IMR-90 (cell line): ENCODE data around the gene PLCL2. TPM values are rescaled to one million over a fixed set of nuclear protein-coding genes. Genes with fewer than 3 reads are reported as not detected.

Source experiments
- ATAC-seq: fragments of 200-7000 bp; cut with Tn5 transposase; 2 replicates; pipeline ENCODE4 v1.9.1; 2020; ENCODE audit warnings: low read depth, mild to moderate bottlenecking, moderate library complexity
- BruUV-seq: library from RNA; stranded (reverse); fragments of 400-500 nt; replicated peaks from 2 replicates; lab custom pipeline; 2021; lab: Mats Ljungman, UMichigan
- CTCF ChIA-PET: fragments of 300-600 bp; formaldehyde crosslinking; extraction: SDS; loops from one replicate; lab custom pipeline; 2021; ENCODE audit warnings: antibody characterized with exemption; lab: Yijun Ruan, JAX
- POLR2A ChIA-PET: fragments of 300-600 bp; sonication (Branson Sonifier 250); formaldehyde crosslinking; loops from one replicate; lab custom pipeline; 2022; ENCODE audit warnings: antibody characterized with exemption; ENCODE audit not compliant: unreplicated experiment; lab: Charles Lee
- DNase-seq: peaks from one replicate; pipeline ENCODE4 v3.0.0; 2013
- H2AFZ ChIP-seq: replicated peaks from 2 replicates; pipeline ENCODE3; 2013; ENCODE audit warnings: low read length, mild to moderate bottlenecking; ENCODE audit not compliant: poor library complexity
- H2AK5ac ChIP-seq: 2 replicates; pipeline ENCODE4 v1.6.1; 2013; ENCODE audit warnings: low read depth, low read length, inconsistent platforms
- H2AK9ac ChIP-seq: replicated peaks from 2 replicates; pipeline ENCODE3; 2013; ENCODE audit warnings: mild to moderate bottlenecking, low read depth, low read length, moderate library complexity; ENCODE audit not compliant: poor library complexity
- H2BK120ac ChIP-seq: 2 replicates; pipeline ENCODE4 v1.6.1; 2013; ENCODE audit warnings: low read depth, low read length, inconsistent platforms
- H2BK15ac ChIP-seq: 3 replicates; pipeline ENCODE4 v1.6.1; 2013; ENCODE audit warnings: low read depth, low read length, inconsistent platforms
- H2BK20ac ChIP-seq: 2 replicates; pipeline ENCODE4 v1.6.1; 2013; ENCODE audit warnings: low read depth, mild to moderate bottlenecking, inconsistent platforms, low read length, moderate library complexity
- H2BK5ac ChIP-seq: 2 replicates; pipeline ENCODE4 v1.6.1; 2013; ENCODE audit warnings: mild to moderate bottlenecking, low read depth, low read length, inconsistent platforms; ENCODE audit not compliant: poor library complexity, severe bottlenecking
- H3K14ac ChIP-seq: replicated peaks from 2 replicates; pipeline ENCODE4 v1.6.1; 2013; ENCODE audit warnings: low read depth, low read length, inconsistent platforms
- H3K18ac ChIP-seq: 2 replicates; pipeline ENCODE4 v1.6.1; 2013; ENCODE audit warnings: low read depth, low read length, control low read depth
- H3K23ac ChIP-seq: 2 replicates; pipeline ENCODE4 v1.6.1; 2013; ENCODE audit warnings: low read depth, low read length, inconsistent platforms
- H3K27ac ChIP-seq: 2 replicates; pipeline ENCODE4 v1.5.1; 2013; ENCODE audit warnings: mild to moderate bottlenecking, control low read depth, low read length; ENCODE audit not compliant: insufficient read depth
- H3K27me3 ChIP-seq: 2 replicates; pipeline ENCODE4 v1.6.1; 2013; ENCODE audit warnings: low read length; ENCODE audit not compliant: control insufficient read depth, insufficient read depth
- H3K36me3 ChIP-seq: 2 replicates; pipeline ENCODE4 v1.6.1; 2013; ENCODE audit warnings: low read length, mixed read lengths; ENCODE audit not compliant: control insufficient read depth, insufficient read depth
- H3K4ac ChIP-seq: 2 replicates; pipeline ENCODE4 v1.6.1; 2013; ENCODE audit warnings: low read depth, low read length, inconsistent platforms
- H3K4me1 ChIP-seq: 2 replicates; pipeline ENCODE4 v1.6.1; 2013; ENCODE audit warnings: low read length, mixed read lengths; ENCODE audit not compliant: control insufficient read depth, insufficient read depth
- H3K4me2 ChIP-seq: 2 replicates; pipeline ENCODE4 v1.6.1; 2013; ENCODE audit warnings: low read depth, mild to moderate bottlenecking, control low read depth, low read length, moderate library complexity
- H3K4me3 ChIP-seq: 2 replicates; pipeline ENCODE4 v1.5.1; 2013; ENCODE audit warnings: low read depth, mild to moderate bottlenecking, control low read depth, low read length, moderate library complexity; ENCODE audit not compliant: insufficient read depth
- H3K56ac ChIP-seq: 2 replicates; pipeline ENCODE4 v1.6.1; 2013; ENCODE audit warnings: low read length, inconsistent platforms; ENCODE audit not compliant: insufficient read depth; ENCODE audit errors: extremely low read depth
- H3K79me1 ChIP-seq, 2 experiments: 2 replicates each; pipeline ENCODE4 v1.6.1; 2013; ENCODE audit warnings: low read length in 2 of 2, inconsistent platforms in 1 of 2, low read depth in 1 of 2
- H3K9ac ChIP-seq: 2 replicates; pipeline ENCODE4 v1.6.1; 2013; ENCODE audit warnings: low read depth, low read length, control low read depth
- H3K9me1 ChIP-seq: 2 replicates; pipeline ENCODE4 v1.6.1; 2013; ENCODE audit warnings: low read length, inconsistent platforms; ENCODE audit not compliant: insufficient read depth
- H3K9me3 ChIP-seq: 2 replicates; pipeline ENCODE4 v1.6.1; 2013; ENCODE audit warnings: low read length; ENCODE audit not compliant: control insufficient read depth, insufficient read depth
- H4K20me1 ChIP-seq: 2 replicates; pipeline ENCODE4 v1.6.1; 2013; ENCODE audit warnings: low read length, inconsistent platforms; ENCODE audit not compliant: insufficient read depth
- H4K5ac ChIP-seq: 2 replicates; pipeline ENCODE4 v1.6.1; 2013; ENCODE audit warnings: mild to moderate bottlenecking, low read depth, low read length, control low read depth
- H4K8ac ChIP-seq, 2 experiments: 2 replicates each; pipeline ENCODE4 v1.6.1; 2013; ENCODE audit warnings: low read depth in 2 of 2, low read length in 2 of 2, control low read depth in 1 of 2, inconsistent platforms in 1 of 2
- H4K91ac ChIP-seq: 2 replicates; pipeline ENCODE4 v1.6.1; 2013; ENCODE audit warnings: low read depth, low read length, inconsistent platforms; ENCODE audit not compliant: insufficient read depth
- BHLHE40 ChIP-seq: fragments of 150-350 bp; IDR thresholded peaks from 2 replicates; pipeline ENCODE4 v1.6.1; 2016; ENCODE audit warnings: mild to moderate bottlenecking, low read depth, low read length
- CHD1 ChIP-seq: IDR thresholded peaks from 2 replicates; pipeline ENCODE4 v1.6.1; 2012; ENCODE audit warnings: low read depth, low read length, improper control_type of control experiment
- MAZ ChIP-seq: IDR thresholded peaks from 2 replicates; pipeline ENCODE4 v1.6.1; 2012; ENCODE audit warnings: low read depth, mild to moderate bottlenecking, low read length, improper control_type of control experiment, moderate library complexity, borderline replicate concordance
- NFE2L2 ChIP-seq: fragments of 150-350 bp; IDR thresholded peaks from 2 replicates; pipeline ENCODE4 v1.6.1; 2016; ENCODE audit warnings: low read depth, mild to moderate bottlenecking, low read length
- POLR2A ChIP-seq: IDR thresholded peaks from 2 replicates; pipeline ENCODE4 v1.6.1; 2012; ENCODE audit warnings: mild to moderate bottlenecking, low read depth, low read length
- RAD21 ChIP-seq: IDR thresholded peaks from 2 replicates; pipeline ENCODE4 v1.6.1; 2012; ENCODE audit warnings: low read length, improper control_type of control experiment
- SMC3 ChIP-seq: fragments of 150-350 bp; IDR thresholded peaks from 2 replicates; pipeline ENCODE4 v1.6.1; 2016; ENCODE audit warnings: low read depth, mild to moderate bottlenecking, antibody characterized with exemption, low read length, moderate library complexity
- WGBS, 2 experiments: methylation state at CpG; one replicate each; pipeline versions ENCODE4 v1.1.5 to v1.1.7; 2013; ENCODE audit warnings: missing lambda C conversion rate in 2 of 2; ENCODE audit not compliant: insufficient read length in 1 of 2; ENCODE audit errors: extremely low coverage in 2 of 2; 5-methylcytosine and 5-hydroxymethylcytosine counted together
- dilution Hi-C: fragments of 300-500 bp; cut with HindIII; formaldehyde crosslinking; loops from one replicate; pipeline ENCODE4 v1.14.3; 2018; ENCODE audit warnings: low sequenced_read_pairs; ENCODE audit not compliant: unreplicated experiment
- in situ Hi-C: fragments of 300-500 bp; cut with MboI; formaldehyde crosslinking; loops from 3 replicates; pipeline ENCODE4 v1.14.3; 2019; ENCODE audit warnings: low sequenced_read_pairs, inconsistent platforms, mixed read lengths
- intact Hi-C: fragments of 100-400 bp; cut with micrococcal nuclease; formaldehyde crosslinking; loops from 2 replicates; pipeline ENCODE4 v1.10.0; 2022
- polyA plus RNA-seq, 3 experiments: library from polyadenylated mRNA; depleted of rRNA; stranded (reverse); fragments of >200 nt; gene quantifications; 2 replicates each; pipeline ENCODE4 v1.2.3, GENCODE V29; 2012; ENCODE audit warnings: low replicate concordance in 1 of 3
- total RNA-seq: library from RNA; depleted of rRNA; stranded (reverse); fragments of >200 nt; gene quantifications from 2 replicates; pipeline ENCODE4 v1.2.3, GENCODE V29; 2012
- TF ChIP-seq, protein P1 (sequence below): fragments of 150-350 bp; IDR thresholded peaks from 2 replicates; pipeline ENCODE4 v1.6.1; 2016; ENCODE audit warnings: low read depth, mild to moderate bottlenecking, low read length, moderate library complexity, borderline replicate concordance
- TF ChIP-seq, protein P2 (sequence below): conservative IDR thresholded peaks from 2 replicates; pipeline ENCODE4 v1.5.1; 2012; ENCODE audit warnings: mild to moderate bottlenecking, low read depth, low read length, improper control_type of control experiment

Gene PLCL2
- total and polyA plus RNA-seq, 2 of the 4 experiments (the other 2 are of a cell fraction) = 0.92 to 3.8 TPM

DNA sequence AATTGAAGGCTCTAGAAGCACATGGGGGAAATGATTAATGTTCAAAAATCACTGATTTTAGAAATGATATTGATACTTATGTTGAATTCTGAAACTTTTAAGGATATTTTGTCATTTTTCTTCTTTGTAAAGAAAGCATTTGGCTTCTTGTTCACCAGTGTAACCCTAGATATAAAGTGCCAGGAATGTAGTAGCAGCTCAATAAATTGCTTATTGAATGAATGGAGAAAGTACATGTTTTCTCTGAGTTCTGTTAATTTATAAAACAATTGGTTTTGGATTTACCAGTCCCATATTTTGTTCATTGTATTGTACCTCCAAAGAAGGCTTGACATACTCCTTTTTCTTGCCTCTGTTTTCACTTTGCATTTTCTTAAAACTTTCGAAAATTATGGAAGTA lies 2.4 kb downstream of the PLCL2 start:
- DNase-seq = no peak
- no peak overlapping the region for H4K91ac ChIP-seq
- H2BK120ac ChIP-seq = no peak overlapping the region
- no peak overlapping the region for H3K4me2 ChIP-seq
- intact Hi-C loops = loop anchor here (10.0 kb wide), 1 partner anchor 348 kb away; no protein-coding TSS in a partner anchor
- H3K4ac ChIP-seq = no peak overlapping the region
- no peak overlapping the region for H3K4me3 ChIP-seq
- H3K9me3 ChIP-seq = no peaks in the 10 kb centered on the region
- H2BK15ac ChIP-seq = no peak overlapping the region
- ChIA-PET CTCF (interaction anchor here (0.6 kb wide), 1 partner anchor 32 kb away, joined by 3 read pairs; no protein-coding TSS in a partner anchor), POLR2A (no interaction called here)
- no peak overlapping the region for H2AK9ac ChIP-seq
- H3K9ac ChIP-seq = no peak overlapping the region
- no CpG with 5 or more reads among the region's 1 CpG for WGBS, 2 experiments
- no peaks in the 10 kb centered on the region for H3K9me1 ChIP-seq
- BruUV-seq = no TSS peak
- peaks cover 4% of the 10 kb centered on the region; the same call in 1 of the 2 replicates for H3K4me1 ChIP-seq
- no peak overlapping the region for H3K56ac ChIP-seq
- no peak overlapping the region for H2AK5ac ChIP-seq
- H3K14ac ChIP-seq = no peak overlapping the region
- H4K20me1 ChIP-seq = no peaks in the 10 kb centered on the region
- in situ Hi-C loops = loop anchor here (25.0 kb wide), 1 partner anchor 600 kb away; no protein-coding TSS in a partner anchor
- no peak for ATAC-seq
- H2BK5ac ChIP-seq = no peak overlapping the region
- H4K8ac ChIP-seq = no peak overlapping the region
- no peak overlapping the region for H3K23ac ChIP-seq
- H3K27me3 ChIP-seq = peaks cover 4% of the 10 kb centered on the region
- dilution Hi-C loops = no loop called here
- peaks cover 0 to 4% of the 10 kb centered on the region in 2 experiments; a peak in 1 of 4 replicates for H3K79me1 ChIP-seq
- no peak overlapping the region for H2AFZ ChIP-seq
- H2BK20ac ChIP-seq = no peak overlapping the region
- no peaks in the 10 kb centered on the region for H3K36me3 ChIP-seq
- no peak overlapping the region for H3K27ac ChIP-seq
- H4K5ac ChIP-seq = no peak overlapping the region
- no peak overlapping the region for H3K18ac ChIP-seq
- TF ChIP-seq, protein P1, sequence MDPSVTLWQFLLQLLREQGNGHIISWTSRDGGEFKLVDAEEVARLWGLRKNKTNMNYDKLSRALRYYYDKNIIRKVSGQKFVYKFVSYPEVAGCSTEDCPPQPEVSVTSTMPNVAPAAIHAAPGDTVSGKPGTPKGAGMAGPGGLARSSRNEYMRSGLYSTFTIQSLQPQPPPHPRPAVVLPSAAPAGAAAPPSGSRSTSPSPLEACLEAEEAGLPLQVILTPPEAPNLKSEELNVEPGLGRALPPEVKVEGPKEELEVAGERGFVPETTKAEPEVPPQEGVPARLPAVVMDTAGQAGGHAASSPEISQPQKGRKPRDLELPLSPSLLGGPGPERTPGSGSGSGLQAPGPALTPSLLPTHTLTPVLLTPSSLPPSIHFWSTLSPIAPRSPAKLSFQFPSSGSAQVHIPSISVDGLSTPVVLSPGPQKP = no peak
- TF ChIP-seq SMC3 (no peak), BHLHE40 (no peak), CHD1 (no peak), POLR2A (no peak), RAD21 (no peak), NFE2L2 (no peak), MAZ (no peak)
- TF ChIP-seq, protein P2, sequence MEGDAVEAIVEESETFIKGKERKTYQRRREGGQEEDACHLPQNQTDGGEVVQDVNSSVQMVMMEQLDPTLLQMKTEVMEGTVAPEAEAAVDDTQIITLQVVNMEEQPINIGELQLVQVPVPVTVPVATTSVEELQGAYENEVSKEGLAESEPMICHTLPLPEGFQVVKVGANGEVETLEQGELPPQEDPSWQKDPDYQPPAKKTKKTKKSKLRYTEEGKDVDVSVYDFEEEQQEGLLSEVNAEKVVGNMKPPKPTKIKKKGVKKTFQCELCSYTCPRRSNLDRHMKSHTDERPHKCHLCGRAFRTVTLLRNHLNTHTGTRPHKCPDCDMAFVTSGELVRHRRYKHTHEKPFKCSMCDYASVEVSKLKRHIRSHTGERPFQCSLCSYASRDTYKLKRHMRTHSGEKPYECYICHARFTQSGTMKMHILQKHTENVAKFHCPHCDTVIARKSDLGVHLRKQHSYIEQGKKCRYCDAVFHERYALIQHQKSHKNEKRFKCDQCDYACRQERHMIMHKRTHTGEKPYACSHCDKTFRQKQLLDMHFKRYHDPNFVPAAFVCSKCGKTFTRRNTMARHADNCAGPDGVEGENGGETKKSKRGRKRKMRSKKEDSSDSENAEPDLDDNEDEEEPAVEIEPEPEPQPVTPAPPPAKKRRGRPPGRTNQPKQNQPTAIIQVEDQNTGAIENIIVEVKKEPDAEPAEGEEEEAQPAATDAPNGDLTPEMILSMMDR = no peak
